ENCODE data around the gene ASZ1.

ASZ1 gene

GRCh38 chr7:117401293-117402002 lies 25.8 kb downstream of the ASZ1 start:
- DNase-seq = no peak

GRCh38 chr7:117399820-117400422 lies 27.4 kb downstream of the ASZ1 start:
- DNase-seq = no peak

GRCh38 chr7:117395743-117396142 lies 31.6 kb downstream of the ASZ1 start:
- no peak for DNase-seq

GRCh38 chr7:117393781-117394180 lies 33.5 kb downstream of the ASZ1 start:
- no peak for DNase-seq

GRCh38 chr7:117389871-117390270 lies 37.4 kb downstream of the ASZ1 start:
- no peak for DNase-seq

- no peak for DNase-seq
Measured at GRCh38 chr7:117386110-117386706, 41.1 kb downstream of the ASZ1 start.

GRCh38 chr7:117385363-117386109 lies 41.8 kb downstream of the ASZ1 start:
- no peak for DNase-seq

GRCh38 chr7:117384688-117385362 lies 42.5 kb downstream of the ASZ1 start:
- no peak for DNase-seq

GRCh38 chr7:117383483-117384189 lies 43.7 kb downstream of the ASZ1 start:
- no peak for DNase-seq

- no peak for DNase-seq
Measured at GRCh38 chr7:117383046-117383445, 44.2 kb downstream of the ASZ1 start.

GRCh38 chr7:117381362-117381761 lies 45.9 kb downstream of the ASZ1 start:
- no peak for DNase-seq

- no peak for DNase-seq
Measured at GRCh38 chr7:117375380-117375779, 51.9 kb downstream of the ASZ1 start.

GRCh38 chr7:117372073-117372472 lies 55.2 kb downstream of the ASZ1 start:
- no peak for DNase-seq

- DNase-seq = no peak
Measured at GRCh38 chr7:117364339-117365080, 62.8 kb downstream of the ASZ1 start.

GRCh38 chr7:117362294-117362888 lies 64.9 kb downstream of the ASZ1 start:
- no peak for DNase-seq

GRCh38 chr7:117350027-117350426 lies 77.3 kb downstream of the ASZ1 start:
- DNase-seq = no peak

GRCh38 chr7:117349570-117349969 lies 77.7 kb downstream of the ASZ1 start:
- no peak for DNase-seq

- no peak for DNase-seq
Measured at GRCh38 chr7:117347962-117348672, 79.2 kb downstream of the ASZ1 start.

- no peak for DNase-seq
Measured at GRCh38 chr7:117347480-117347879, 79.8 kb downstream of the ASZ1 start.

- no peak for DNase-seq
Measured at GRCh38 chr7:117346161-117346560, 81.1 kb downstream of the ASZ1 start.

- DNase-seq = no peak
Measured at GRCh38 chr7:117338020-117338419, 89.3 kb downstream of the ASZ1 start.
